Retinal pigment epithelial cell (primary cell): ENCODE measurements around the gene CNPY1.

Experiments used
- DNase-seq: peaks from one replicate; pipeline ENCODE4 v3.0.0-alpha.2; 2010; ENCODE audit warnings: low read depth
- H3K4me3 ChIP-seq: 2 replicates; pipeline ENCODE4 v1.5.1; 2011; ENCODE audit warnings: mild to moderate bottlenecking, low read length, control low read depth, moderate library complexity
- TF ChIP-seq, protein P1 (sequence below): conservative IDR thresholded peaks from 2 replicates; pipeline ENCODE4 v1.5.1; 2011; ENCODE audit warnings: low read depth, low read length, control low read depth, inconsistent platforms

CNPY1 gene

DNA sequence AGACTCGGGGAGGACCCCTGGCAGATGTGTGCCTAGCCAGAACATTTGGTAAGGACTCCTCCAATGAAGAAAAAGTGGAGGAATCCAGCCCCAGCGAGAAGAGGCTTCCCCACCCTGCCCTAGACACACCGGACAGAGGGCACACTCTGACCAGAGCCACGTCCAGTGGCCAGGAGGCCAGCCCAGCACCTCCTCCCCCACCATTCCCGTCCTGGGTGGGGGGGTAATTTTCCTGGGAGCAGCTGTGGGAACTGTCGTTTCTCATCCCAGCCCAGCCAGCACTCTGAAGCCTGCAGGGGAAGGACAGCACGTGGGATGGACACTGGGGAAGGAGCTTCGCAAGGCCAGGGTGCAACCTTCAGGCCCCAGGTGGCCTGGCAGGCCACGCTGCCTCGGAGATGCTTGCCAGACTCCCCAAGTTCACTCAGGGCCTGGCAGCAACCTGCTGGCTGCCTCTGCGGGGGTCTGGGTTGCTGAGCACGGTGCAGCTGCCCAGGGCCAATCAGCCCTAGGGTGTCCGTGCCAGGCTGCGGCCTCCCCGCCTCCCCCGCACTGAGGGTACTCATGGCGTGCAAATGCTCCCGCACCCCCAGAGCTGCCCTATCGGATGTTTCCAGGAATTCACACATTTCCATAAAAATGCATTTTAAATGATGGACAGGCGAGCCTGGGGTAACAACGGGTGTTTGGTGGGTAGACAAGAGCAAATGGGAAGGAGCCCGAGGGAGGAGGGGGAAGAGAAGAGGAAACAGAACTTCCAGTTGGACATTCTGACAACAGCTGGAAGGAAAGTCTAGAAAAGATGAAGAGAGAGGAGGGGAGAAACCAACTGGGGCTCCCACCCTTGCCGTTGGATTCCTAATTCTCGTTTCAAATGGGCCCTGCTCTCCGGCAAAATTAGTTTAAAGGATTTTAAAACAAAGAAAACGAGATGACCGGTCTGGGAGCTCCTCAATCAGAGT lies 90.3 kb downstream of the CNPY1 start:
- H3K4me3 ChIP-seq: no peak overlapping the region
- TF ChIP-seq, protein P1, sequence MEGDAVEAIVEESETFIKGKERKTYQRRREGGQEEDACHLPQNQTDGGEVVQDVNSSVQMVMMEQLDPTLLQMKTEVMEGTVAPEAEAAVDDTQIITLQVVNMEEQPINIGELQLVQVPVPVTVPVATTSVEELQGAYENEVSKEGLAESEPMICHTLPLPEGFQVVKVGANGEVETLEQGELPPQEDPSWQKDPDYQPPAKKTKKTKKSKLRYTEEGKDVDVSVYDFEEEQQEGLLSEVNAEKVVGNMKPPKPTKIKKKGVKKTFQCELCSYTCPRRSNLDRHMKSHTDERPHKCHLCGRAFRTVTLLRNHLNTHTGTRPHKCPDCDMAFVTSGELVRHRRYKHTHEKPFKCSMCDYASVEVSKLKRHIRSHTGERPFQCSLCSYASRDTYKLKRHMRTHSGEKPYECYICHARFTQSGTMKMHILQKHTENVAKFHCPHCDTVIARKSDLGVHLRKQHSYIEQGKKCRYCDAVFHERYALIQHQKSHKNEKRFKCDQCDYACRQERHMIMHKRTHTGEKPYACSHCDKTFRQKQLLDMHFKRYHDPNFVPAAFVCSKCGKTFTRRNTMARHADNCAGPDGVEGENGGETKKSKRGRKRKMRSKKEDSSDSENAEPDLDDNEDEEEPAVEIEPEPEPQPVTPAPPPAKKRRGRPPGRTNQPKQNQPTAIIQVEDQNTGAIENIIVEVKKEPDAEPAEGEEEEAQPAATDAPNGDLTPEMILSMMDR: no peak
- no peak for DNase-seq

GRCh38 chr7:155455132-155455693 lies 91.1 kb downstream of the CNPY1 start:
- no peak overlapping the region for H3K4me3 ChIP-seq
- TF ChIP-seq, protein P1: no peak
- no peak for DNase-seq

GRCh38 chr7:155454183-155455112 lies 91.9 kb downstream of the CNPY1 start:
- TF ChIP-seq, protein P1: no peak
- no peak for DNase-seq
- H3K4me3 ChIP-seq: no peak overlapping the region

GRCh38 chr7:155453296-155454182 lies 92.8 kb downstream of the CNPY1 start:
- TF ChIP-seq, protein P1: no peak
- no peak overlapping the region for H3K4me3 ChIP-seq

GRCh38 chr7:155452505-155453295 lies 93.7 kb downstream of the CNPY1 start:
- no peak for DNase-seq
- TF ChIP-seq, protein P1: no peak
- H3K4me3 ChIP-seq: no peak overlapping the region

More at GRCh38 chr7:155453296-155454182, 92.8 kb downstream of the CNPY1 start:
- DNase-seq: no peak

DNA sequence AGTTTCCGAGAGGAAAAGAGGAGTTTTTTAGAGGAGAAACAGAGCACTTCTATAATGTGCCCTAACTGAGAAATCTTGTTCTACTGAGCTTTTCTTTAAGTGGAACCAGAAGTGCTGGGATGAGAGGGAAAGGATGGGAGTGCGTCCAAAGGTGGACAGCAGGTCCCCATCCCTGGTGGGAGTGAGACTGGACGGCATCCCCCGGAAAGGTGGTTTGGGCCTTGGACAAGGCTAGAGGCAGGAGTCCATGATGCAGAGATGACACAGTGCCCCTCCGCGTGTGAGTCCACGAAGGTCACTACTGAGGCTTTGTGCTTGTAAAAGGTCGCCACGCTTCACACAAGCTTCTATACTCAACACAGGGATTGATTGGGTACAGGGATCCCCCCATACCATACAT lies 94.5 kb downstream of the CNPY1 start:
- TF ChIP-seq, protein P1: no peak
- no peak for DNase-seq
- no peak overlapping the region for H3K4me3 ChIP-seq
